Esophagus muscularis mucosa (tissue), 4 donors: ENCODE results near the gene DCP1A. TPM values are rescaled to one million over a fixed set of nuclear protein-coding genes. Genes with fewer than 3 reads are reported as not detected.
A peak's percentile ranks its signal among the peaks of the same experiment; 100 is the strongest.
"Not testable (repeated sequence)": the region's sequence is repeated elsewhere in the genome, so short reads cannot be mapped to it uniquely, and the experiment has no call there.

ENCODE experiments used
- DNase-seq: peaks from one replicate; pipeline ENCODE4 v3.0.0-alpha.2; 2017; ENCODE audit errors: extremely low spot score
- H3K27ac ChIP-seq, 4 donors: fragments of 200-600 bp; sonication (generic); replicated peaks in 1 of 4; 1 replicate in 3 of 4; 2 replicates in 1 of 4; pipeline ENCODE4 v1.5.1; 2016 to 2019; ENCODE audit warnings: mild to moderate bottlenecking in 1 of 4
- H3K27me3 ChIP-seq, 4 donors: fragments of 200-600 bp; sonication (generic); one replicate each; pipeline versions ENCODE4 v1.5.1 to v1.6.0; 2016 to 2019
- H3K36me3 ChIP-seq, 4 donors: fragments of 200-600 bp; sonication (generic); one replicate each; pipeline ENCODE4 v1.5.1; 2016 to 2019
- H3K4me1 ChIP-seq, 4 donors: fragments of 200-600 bp; sonication (generic); one replicate each; pipeline ENCODE4 v1.5.1; 2016 to 2019
- H3K4me3 ChIP-seq, 4 donors: fragments of 200-600 bp; sonication (generic); 1 replicate in 2 of 4; 2 replicates in 2 of 4; pipeline ENCODE4 v1.5.1; 2016 to 2019; ENCODE audit warnings: mild to moderate bottlenecking in 4 of 4, moderate library complexity in 1 of 4
- H3K9me3 ChIP-seq, 4 donors: fragments of 200-600 bp; sonication (generic); 1 replicate in 3 of 4; 2 replicates in 1 of 4; pipeline ENCODE4 v1.5.1; 2016 to 2019
- CTCF ChIP-seq, 3 experiments: fragments of 200-600 bp in 2 of 3; fragments of 450-650 bp in 1 of 3; sonication (generic) in 2 of 3; IDR thresholded peaks; one replicate each; pipeline ENCODE4 v1.5.1; 2017 to 2019; ENCODE audit warnings: antibody characterized with exemption in 3 of 3, mild to moderate bottlenecking in 2 of 3, moderate library complexity in 1 of 3
- EP300 ChIP-seq: sonication (generic); formaldehyde crosslinking; IDR thresholded peaks from one replicate; pipeline ENCODE4 v1.6.1; 2017; ENCODE audit warnings: antibody characterized with exemption
- POLR2A ChIP-seq: fragments of 450-650 bp; IDR thresholded peaks from one replicate; pipeline ENCODE4 v1.6.1; 2017; ENCODE audit warnings: antibody characterized with exemption, moderate library complexity, mild to moderate bottlenecking, low read depth
- POLR2AphosphoS5 ChIP-seq, 2 donors: sonication (generic); formaldehyde crosslinking; IDR thresholded peaks; one replicate each; pipeline ENCODE4 v1.6.1; 2017; ENCODE audit warnings: antibody characterized with exemption in 2 of 2
- WGBS: methylation state at CpG from one replicate; pipeline ENCODE4 v1.1.5; 2018; 5-methylcytosine and 5-hydroxymethylcytosine counted together
- intact Hi-C: fragments of 100-400 bp; cut with DNase I; formaldehyde crosslinking; loops from one replicate; pipeline ENCODE4 v1.15.1; 2023
- total RNA-seq, 4 donors: library from RNA; depleted of rRNA; stranded (reverse); fragments of >200 nt; gene quantifications; one replicate each; pipeline versions ENCODE4 v1.1.0 to v1.2.1, GENCODE V29; 2016

The DCP1A gene
- total RNA-seq, 4 donors from 2014 or later = 17.0 to 26.4 (median 20.5) TPM

DNA sequence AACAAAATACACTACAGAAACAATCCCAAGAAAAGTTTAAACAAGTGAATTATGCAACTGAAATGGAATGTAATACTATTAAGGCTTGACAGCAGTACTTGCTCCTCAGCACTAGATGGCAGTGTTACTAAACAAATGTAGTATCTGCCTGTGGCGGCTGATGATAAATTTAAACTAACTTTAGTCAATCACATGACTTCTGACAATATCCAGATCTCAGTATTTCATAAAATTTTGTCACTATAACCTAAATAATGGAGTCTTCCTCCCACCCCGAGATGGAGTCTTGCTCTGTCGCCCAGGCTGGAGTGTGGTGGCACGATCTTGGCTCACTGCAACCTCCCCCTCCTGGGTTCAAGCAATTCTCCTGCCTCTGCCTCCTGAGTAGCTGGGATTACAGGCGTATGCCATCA lies 47.7 kb downstream of the DCP1A start:
- H3K27ac ChIP-seq = peak overlapping the region; percentile 51 to 75 (median 64)
- TF ChIP-seq CTCF (IDR thresholded peaks at IDR 0.05) (peak; percentile 87 to 92 (median 87)), POLR2AphosphoS5 (IDR thresholded peaks at IDR 0.05) (peak; percentile 45 to 80)
- DNase-seq, H3K9me3 ChIP-seq, H3K27me3 ChIP-seq: not testable (repeated sequence)
- intact Hi-C loops = loop anchor here (2.0 kb wide), 1 partner anchor 411 kb away; no protein-coding TSS in a partner anchor
- H3K4me1 ChIP-seq = peaks cover 16 to 25% (median 24%) of the 10 kb centered on the region in 4 donors
- peak overlapping the region in 1 of 4 donors; percentile 12 for H3K4me3 ChIP-seq
- WGBS = 37% methylated on average over 5 of the region's 5 CpGs
- peaks cover 19 to 67% (median 47%) of the 10 kb centered on the region in 4 donors for H3K36me3 ChIP-seq

GRCh38 chr3:53295410-53295809 lies 51.9 kb downstream of the DCP1A start:
- WGBS = 100% methylated on average over 1 of the region's 1 CpG
- peaks cover 8 to 13% (median 11%) of the 10 kb centered on the region in 4 donors for H3K4me1 ChIP-seq
- no peak overlapping the region for H3K4me3 ChIP-seq
- no peak overlapping the region for H3K27ac ChIP-seq
- TF ChIP-seq EP300 (no peak), CTCF (IDR thresholded peaks at IDR 0.05) (no peak), POLR2A (no peak), POLR2AphosphoS5 (IDR thresholded peaks at IDR 0.05) (no peak)
- no peaks in the 10 kb centered on the region for H3K27me3 ChIP-seq
- H3K36me3 ChIP-seq = peaks cover 0 to 59% (median 31%) of the 10 kb centered on the region in 4 donors
- no peak for DNase-seq
- no peaks in the 10 kb centered on the region for H3K9me3 ChIP-seq
- intact Hi-C loops = no loop called here

DNA sequence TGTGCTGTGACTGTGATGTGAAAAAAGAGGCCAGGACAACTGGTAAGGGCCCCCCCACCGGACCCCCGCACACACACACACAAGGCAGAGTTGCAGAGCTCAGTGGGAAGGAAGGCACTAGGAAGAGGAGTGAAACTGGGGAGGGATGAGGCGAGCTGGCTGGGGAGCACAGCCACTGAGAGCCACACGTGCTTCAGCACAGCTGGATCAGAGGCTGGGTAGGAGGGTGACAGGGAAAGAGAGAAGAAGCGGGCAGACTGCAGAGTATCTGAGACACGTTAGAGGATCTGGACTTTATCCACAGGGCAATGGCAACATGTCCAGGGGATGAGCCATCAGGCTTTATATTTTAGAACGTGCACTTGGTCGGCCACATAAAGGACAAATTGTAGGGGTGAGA lies 53.5 kb downstream of the DCP1A start:
- TF ChIP-seq CTCF (IDR thresholded peaks at IDR 0.05) = no peak
- no peak for TF ChIP-seq EP300
- no peak for TF ChIP-seq POLR2A
- TF ChIP-seq POLR2AphosphoS5 (IDR thresholded peaks at IDR 0.05) = no peak
- WGBS = 87% methylated on average over 8 of the region's 8 CpGs
- H3K27ac ChIP-seq = no peak overlapping the region
- intact Hi-C loops = loop anchor here (5.0 kb wide), 1 partner anchor 67 kb away; no protein-coding TSS in a partner anchor
- no peaks in the 10 kb centered on the region for H3K9me3 ChIP-seq
- no peaks in the 10 kb centered on the region for H3K27me3 ChIP-seq
- peaks cover 0 to 11% (median 6%) of the 10 kb centered on the region in 4 donors for H3K4me1 ChIP-seq
- DNase-seq = no peak
- H3K36me3 ChIP-seq = peaks cover 0 to 57% (median 33%) of the 10 kb centered on the region in 4 donors
- H3K4me3 ChIP-seq = no peak overlapping the region

- intact Hi-C loops = no loop called here
Observed at GRCh38 chr3:53288214-53288613, 59.1 kb downstream of the DCP1A start.

GRCh38 chr3:53287131-53287629 lies 60.2 kb downstream of the DCP1A start:
- peaks cover 0 to 79% (median 36%) of the 10 kb centered on the region in 4 donors for H3K36me3 ChIP-seq
- H3K27me3 ChIP-seq = no peaks in the 10 kb centered on the region
- H3K4me3 ChIP-seq = no peak overlapping the region
- H3K4me1 ChIP-seq = peaks cover 6 to 54% (median 45%) of the 10 kb centered on the region in 4 donors
- no peaks in the 10 kb centered on the region for H3K9me3 ChIP-seq
- WGBS = 59% methylated on average over 4 of the region's 4 CpGs
- H3K27ac ChIP-seq = peak overlapping the region; percentile 70 to 81 (median 76)
- intact Hi-C loops = no loop called here
- no peak for DNase-seq
- no peak for TF ChIP-seq POLR2A
- TF ChIP-seq EP300 = no peak
- TF ChIP-seq POLR2AphosphoS5 (IDR thresholded peaks at IDR 0.05) = no peak
- no peak for TF ChIP-seq CTCF (IDR thresholded peaks at IDR 0.05)

More at GRCh38 chr3:53288214-53288613, 59.1 kb downstream of the DCP1A start:
- Histone ChIP-seq H3K27me3 (no peaks in the 10 kb centered on the region), H3K9me3 (no peaks in the 10 kb centered on the region), H3K36me3 (peaks cover 0 to 78% (median 39%) of the 10 kb centered on the region in 4 donors), H3K4me1 (peaks cover 6 to 54% (median 45%) of the 10 kb centered on the region in 4 donors), H3K27ac (peak overlapping the region; percentile 70 to 81 (median 76)), H3K4me3 (no peak overlapping the region)
- 47% methylated on average over 4 of the region's 4 CpGs for WGBS
- TF ChIP-seq EP300 = no peak
- TF ChIP-seq POLR2AphosphoS5 (IDR thresholded peaks at IDR 0.05) = peak; percentile 52 to 67
- no peak for DNase-seq
